ENCODE measurements around the gene DNAH7.

DNA sequence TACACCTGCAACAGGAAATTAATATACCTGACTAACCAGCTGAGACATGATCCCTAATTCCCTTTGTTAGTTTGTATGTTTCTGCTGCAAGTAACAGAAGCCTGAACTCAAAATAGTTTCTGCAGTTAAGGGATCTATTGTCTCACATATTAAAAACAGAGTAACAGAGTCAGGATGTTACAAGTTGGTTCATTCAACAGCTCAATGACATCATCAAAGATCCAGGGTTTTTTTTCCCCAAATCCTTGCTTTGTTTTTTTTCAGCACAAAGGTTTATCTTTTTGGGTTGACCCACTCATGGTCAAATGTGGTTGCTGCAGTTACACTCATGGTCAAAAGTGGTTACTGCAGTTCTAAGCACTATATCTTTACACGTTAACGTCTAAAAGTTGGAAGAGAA lies 35.0 kb upstream of the DNAH7 start:
- TF ChIP-seq EP300 (IDR thresholded peaks at IDR 0.05; ENCODE audit: borderline replicate concordance in 1 of 2, low read depth in 2 of 2, low read length in 2 of 2) (no peak), HDAC2 (IDR thresholded peaks at IDR 0.05; ENCODE audit: borderline replicate concordance in 1 of 2, low read depth in 2 of 2, low read length in 2 of 2) (no peak), RAD21 (IDR thresholded peaks at IDR 0.05 in 1 of 2, conservative IDR thresholded peaks at IDR 0.05 in 1 of 2; ENCODE audit: low read depth in 2 of 2, low read length in 2 of 2) (no peak), TEAD4 (IDR thresholded peaks at IDR 0.05; ENCODE audit: low read depth, low read length) (no peak), JUND (IDR thresholded peaks at IDR 0.05; ENCODE audit: low read length) (no peak)
